HFF-Myc (cell line): ENCODE data around the gene RYR2.

Experiments used
- DNase-seq: peaks from one replicate; pipeline ENCODE4 v3.0.0-alpha.2; 2011; ENCODE audit warnings: low read depth; ENCODE audit errors: extremely low read depth
- H3K4me3 ChIP-seq: replicated peaks from 2 replicates; pipeline ENCODE4 v1.5.1; 2011; ENCODE audit warnings: low read depth, mild to moderate bottlenecking, control low read depth, low read length
- TF ChIP-seq, protein P1 (sequence below): IDR thresholded peaks from 2 replicates; pipeline ENCODE4 v1.5.1; 2012; ENCODE audit warnings: mild to moderate bottlenecking, low read depth, low read length, control low read depth; ENCODE audit errors: missing control alignments

The RYR2 gene

DNA sequence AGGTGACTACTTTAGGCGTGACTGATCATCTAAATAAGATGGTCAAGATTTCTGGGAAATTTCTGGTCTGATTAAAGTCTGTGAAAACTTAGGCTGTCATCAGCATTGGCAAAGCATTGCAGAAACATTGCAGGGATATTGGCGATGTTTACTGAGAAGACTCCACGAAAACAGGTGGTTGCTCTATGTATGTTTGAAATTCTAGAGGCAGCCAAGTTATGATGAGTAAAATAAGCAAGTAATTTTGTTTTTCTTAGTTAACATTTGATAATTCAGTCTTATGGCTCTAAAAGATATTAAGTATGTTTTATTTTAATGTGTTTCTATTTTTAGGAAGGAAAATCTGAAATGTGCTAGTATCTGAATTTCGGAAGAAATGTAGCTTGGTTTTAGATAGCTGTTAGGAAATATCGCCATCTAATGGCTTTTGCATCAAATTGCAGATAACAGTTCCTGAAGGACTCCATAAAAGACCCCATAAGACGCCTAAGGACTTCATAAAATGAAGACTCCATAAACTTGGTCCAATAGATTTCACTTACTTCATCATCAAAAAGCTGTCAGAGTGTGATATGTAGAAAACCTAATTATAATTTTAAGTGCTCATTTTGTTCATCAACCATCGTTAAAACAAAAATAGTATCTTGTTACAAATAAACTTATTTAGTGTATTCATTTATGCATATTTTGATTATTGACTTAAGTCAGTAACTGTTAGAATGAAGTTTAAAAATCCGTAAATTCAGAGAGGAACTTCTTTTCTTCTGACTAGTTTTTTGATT, 344.6 kb downstream of the RYR2 start:
- TF ChIP-seq, protein P1, sequence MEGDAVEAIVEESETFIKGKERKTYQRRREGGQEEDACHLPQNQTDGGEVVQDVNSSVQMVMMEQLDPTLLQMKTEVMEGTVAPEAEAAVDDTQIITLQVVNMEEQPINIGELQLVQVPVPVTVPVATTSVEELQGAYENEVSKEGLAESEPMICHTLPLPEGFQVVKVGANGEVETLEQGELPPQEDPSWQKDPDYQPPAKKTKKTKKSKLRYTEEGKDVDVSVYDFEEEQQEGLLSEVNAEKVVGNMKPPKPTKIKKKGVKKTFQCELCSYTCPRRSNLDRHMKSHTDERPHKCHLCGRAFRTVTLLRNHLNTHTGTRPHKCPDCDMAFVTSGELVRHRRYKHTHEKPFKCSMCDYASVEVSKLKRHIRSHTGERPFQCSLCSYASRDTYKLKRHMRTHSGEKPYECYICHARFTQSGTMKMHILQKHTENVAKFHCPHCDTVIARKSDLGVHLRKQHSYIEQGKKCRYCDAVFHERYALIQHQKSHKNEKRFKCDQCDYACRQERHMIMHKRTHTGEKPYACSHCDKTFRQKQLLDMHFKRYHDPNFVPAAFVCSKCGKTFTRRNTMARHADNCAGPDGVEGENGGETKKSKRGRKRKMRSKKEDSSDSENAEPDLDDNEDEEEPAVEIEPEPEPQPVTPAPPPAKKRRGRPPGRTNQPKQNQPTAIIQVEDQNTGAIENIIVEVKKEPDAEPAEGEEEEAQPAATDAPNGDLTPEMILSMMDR: peak; percentile 52
- no peak for DNase-seq
- no peak overlapping the region for H3K4me3 ChIP-seq

DNA sequence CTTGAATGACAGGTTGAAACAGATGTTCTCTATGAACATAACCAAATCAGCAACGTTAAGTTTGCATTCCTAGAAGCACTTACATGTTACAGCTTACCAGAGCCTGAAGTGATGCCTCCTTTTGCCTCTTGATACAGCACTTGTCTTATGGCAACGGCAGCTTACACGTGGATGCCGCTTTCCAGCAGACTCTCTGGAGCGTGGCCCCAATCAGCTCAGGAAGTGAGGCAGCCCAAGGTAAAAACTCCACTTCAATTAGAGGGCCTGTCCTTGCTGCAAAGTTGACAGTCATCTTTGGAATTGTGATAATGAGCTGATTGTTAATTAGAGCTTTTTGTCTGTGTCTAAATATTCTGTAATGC, 345.1 kb downstream of the RYR2 start:
- TF ChIP-seq, protein P1: no peak
- H3K4me3 ChIP-seq: no peak overlapping the region
- DNase-seq: no peak

DNA sequence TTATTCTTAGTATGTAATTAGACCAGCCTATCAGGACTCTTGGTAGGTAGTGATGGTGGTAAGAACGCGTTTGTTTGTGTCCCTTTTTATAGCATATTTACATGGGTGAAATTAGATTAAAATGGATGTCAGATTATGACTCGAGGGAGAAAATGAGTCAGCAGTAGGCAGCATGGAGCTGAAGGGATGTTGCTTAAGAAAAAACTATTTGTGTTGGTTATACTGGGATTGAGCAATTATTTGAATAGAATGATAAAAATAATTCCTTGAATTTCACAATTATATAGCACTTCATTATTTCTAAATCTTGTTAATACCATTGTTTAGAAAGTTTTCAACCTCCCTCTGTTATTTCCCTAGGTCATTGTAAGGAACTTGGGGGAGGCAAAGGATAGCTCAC, 348.8 kb downstream of the RYR2 start:
- TF ChIP-seq, protein P1: no peak
- no peak for DNase-seq

DNA sequence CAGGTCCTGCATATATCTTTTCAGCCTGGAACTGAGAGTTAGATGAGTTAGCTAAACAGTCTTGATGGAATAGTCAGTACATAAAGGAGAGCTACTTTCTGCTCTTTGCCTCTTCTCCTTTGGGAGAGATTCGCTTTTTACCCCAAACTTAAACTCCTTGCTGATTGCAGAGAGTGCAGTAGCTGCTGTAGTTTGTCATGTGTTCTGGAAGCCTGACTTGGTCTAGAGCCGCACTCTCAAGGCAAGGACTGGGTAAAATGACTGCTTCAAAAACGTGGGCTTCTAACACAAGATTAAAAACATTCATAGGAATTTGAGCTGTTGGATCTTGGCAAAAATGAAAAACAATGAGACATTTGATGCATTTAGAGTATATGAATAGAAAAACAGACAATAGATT, 351.6 kb downstream of the RYR2 start:
- no peak for DNase-seq
- H3K4me3 ChIP-seq: no peak overlapping the region
- TF ChIP-seq, protein P1: no peak

More for the DNA sequence above, 348.8 kb downstream of the RYR2 start:
- no peak overlapping the region for H3K4me3 ChIP-seq

DNA sequence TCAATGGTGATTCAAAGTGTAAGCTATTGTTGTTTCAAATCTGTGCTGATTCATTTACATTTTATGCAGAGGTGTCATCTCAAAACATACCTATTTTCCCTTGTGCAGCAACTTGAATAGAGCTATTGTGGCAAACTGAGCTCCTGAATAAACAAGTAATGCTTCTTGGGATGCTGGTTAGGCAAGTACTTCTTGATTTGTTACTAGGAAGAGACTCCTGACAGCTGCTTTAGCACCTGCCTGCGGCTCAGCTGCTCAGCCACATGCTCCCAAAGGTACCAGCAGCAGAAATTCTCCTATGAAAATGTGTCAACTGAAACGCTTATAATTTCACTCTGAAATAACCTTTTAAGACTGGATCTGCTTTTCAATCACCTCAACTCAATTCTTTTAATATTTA, 352.3 kb downstream of the RYR2 start:
- H3K4me3 ChIP-seq: no peak overlapping the region
- no peak for DNase-seq
- TF ChIP-seq, protein P1: no peak

DNA sequence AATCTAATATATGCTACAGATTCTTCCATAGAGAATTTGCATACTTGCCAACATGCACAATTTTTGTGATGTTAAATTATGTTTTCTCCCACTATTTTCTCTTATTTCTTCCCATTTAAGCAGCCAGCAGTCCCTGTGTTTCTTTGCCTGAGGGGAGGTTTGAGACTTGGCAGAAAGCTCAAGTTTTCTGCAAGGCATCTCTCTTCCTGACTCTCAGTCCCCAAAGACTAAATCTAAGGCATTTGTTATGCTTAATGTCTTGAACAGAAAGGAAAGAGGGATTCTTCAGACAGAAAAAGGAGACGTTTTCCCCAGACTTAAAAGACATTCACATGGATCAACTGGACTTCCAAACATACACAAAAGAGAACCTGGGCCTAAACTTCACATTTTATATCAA, 354.4 kb downstream of the RYR2 start:
- DNase-seq: no peak
- TF ChIP-seq, protein P1: no peak
- no peak overlapping the region for H3K4me3 ChIP-seq

DNA sequence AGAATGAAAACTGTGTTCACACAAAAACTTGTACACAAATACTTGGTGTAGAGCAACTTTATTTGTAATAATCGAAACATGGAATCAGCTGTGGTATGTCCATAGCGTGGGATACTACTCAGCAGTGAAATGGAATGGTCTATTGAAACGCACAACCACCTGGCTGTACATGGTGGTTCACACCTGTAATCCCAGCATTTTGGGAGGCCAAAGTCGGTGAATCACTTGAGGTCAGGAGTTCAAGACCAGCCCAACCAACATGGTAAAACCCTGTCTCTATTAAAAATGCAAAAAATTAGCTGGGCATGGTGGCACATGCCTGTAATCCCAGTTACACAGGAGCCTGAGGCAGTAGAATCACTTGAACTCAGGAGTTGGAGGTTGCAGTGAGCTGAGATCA, 356.8 kb downstream of the RYR2 start:
- no peak overlapping the region for H3K4me3 ChIP-seq

More for the DNA sequence above, 356.8 kb downstream of the RYR2 start:
- TF ChIP-seq, protein P1: no peak
- DNase-seq: no peak
